Stomach (tissue), 9 donors: ENCODE measurements around the gene LRIT3. TPM values are rescaled to one million over a fixed set of nuclear protein-coding genes. Genes with fewer than 3 reads are reported as not detected.

ENCODE experiments used
- DNase-seq, 2 donors: peaks; one replicate each; pipeline versions ENCODE4 v3.0.0 to v3.0.0-alpha.2; 2013 to 2019
- H3K27ac ChIP-seq, 5 donors: fragments of 200-600 bp in 4 of 5; sonication (generic) in 4 of 5; one replicate each; pipeline ENCODE4 v1.5.1; 2013 to 2019; ENCODE audit warnings: mild to moderate bottlenecking in 1 of 5, moderate library complexity in 1 of 5
- H3K27me3 ChIP-seq, 3 donors: fragments of 200-600 bp; sonication (generic); one replicate each; pipeline ENCODE4 v1.5.1; 2017 to 2019; ENCODE audit warnings: mixed run types in 1 of 3
- H3K36me3 ChIP-seq, 4 donors: fragments of 200-600 bp; sonication (generic); 1 replicate in 3 of 4; 2 replicates in 1 of 4; pipeline ENCODE4 v1.5.1; 2016 to 2019
- H3K4me1 ChIP-seq, 4 donors: fragments of 200-600 bp; sonication (generic); one replicate each; pipeline ENCODE4 v1.5.1; 2016 to 2019
- H3K4me3 ChIP-seq, 4 donors: fragments of 200-600 bp; sonication (generic) in 3 of 4; one replicate each; pipeline ENCODE4 v1.5.1; 2016 to 2019; ENCODE audit warnings: mild to moderate bottlenecking in 1 of 4
- H3K9me3 ChIP-seq, 4 donors: fragments of 200-600 bp; sonication (generic); one replicate each; pipeline ENCODE4 v1.5.1; 2016 to 2019
- EP300 ChIP-seq: sonication (generic); formaldehyde crosslinking; IDR thresholded peaks from one replicate; pipeline ENCODE4 v1.6.1; 2017; ENCODE audit warnings: antibody characterized with exemption
- POLR2A ChIP-seq, 4 donors: fragments of 450-650 bp; IDR thresholded peaks; one replicate each; pipeline ENCODE4 v1.6.1; 2016; ENCODE audit warnings: antibody characterized with exemption in 4 of 4, control low read depth in 2 of 4, mild to moderate bottlenecking in 1 of 4, moderate library complexity in 1 of 4
- POLR2AphosphoS5 ChIP-seq, 3 donors: sonication (generic); formaldehyde crosslinking; IDR thresholded peaks; one replicate each; pipeline ENCODE4 v1.6.1; 2016; ENCODE audit warnings: antibody characterized with exemption in 3 of 3
- WGBS, 5 donors: extraction: QIAGEN DNeasy Blood & Tissue Kit in 3 of 5; methylation state at CpG; one replicate each; pipeline versions ENCODE4 v1.1.5 to v1.1.7; 2013 to 2018; 5-methylcytosine and 5-hydroxymethylcytosine counted together
- intact Hi-C: fragments of 100-400 bp; cut with DNase I; formaldehyde crosslinking; loops from one replicate; pipeline ENCODE4 v1.15.1; 2023; ENCODE audit warnings: low total_unique reads
- polyA plus RNA-seq, 3 donors: library from polyadenylated mRNA; stranded (reverse); fragments of 200-250 nt; gene quantifications; one replicate each; pipeline ENCODE4 v1.2.3, GENCODE V29; 2013
- total RNA-seq, 5 donors: library from RNA; depleted of rRNA; stranded (reverse); fragments of >200 nt; gene quantifications; one replicate each; pipeline versions ENCODE4 v1.1.0 to v1.2.3, GENCODE V29; 2014 to 2016
- TF ChIP-seq, protein P1 (sequence below), 7 experiments: fragments of 450-650 bp in 4 of 7; fragments of 200-600 bp in 3 of 7; sonication (generic) in 3 of 7; IDR thresholded peaks; one replicate each; pipeline ENCODE4 v1.5.1; 2016 to 2019; ENCODE audit warnings: antibody characterized with exemption in 7 of 7, control low read depth in 2 of 7, mild to moderate bottlenecking in 1 of 7
- donor health status: healthy with polysubstance abuse.
- donor health status: Bipolar disorder and iron deficiency.
- donor health status: healthy.

Gene LRIT3
- total and polyA plus RNA-seq, 8 donors: 0.06 to 1.0 (median 0.15) TPM; not detected in 4

DNA sequence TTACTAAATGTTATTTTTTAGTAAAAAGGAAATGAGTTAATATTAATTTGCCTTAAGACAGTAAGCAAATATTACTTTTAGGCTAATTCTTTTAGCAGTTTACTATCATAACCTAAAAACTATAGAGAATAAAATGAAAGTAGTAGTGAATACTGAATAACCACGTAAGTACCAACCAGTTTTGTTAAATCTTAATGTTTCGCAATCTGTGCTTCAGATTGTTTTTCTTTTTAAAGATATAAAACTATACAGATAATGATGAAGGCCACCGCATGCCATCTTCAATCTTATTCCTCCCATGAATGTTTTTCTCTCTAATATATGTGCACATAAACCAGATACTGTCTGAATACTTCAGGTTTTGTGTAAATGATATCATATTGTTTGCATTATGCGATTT, 14.2 kb upstream of the LRIT3 start:
- no peaks in the 10 kb centered on the region for H3K9me3 ChIP-seq
- intact Hi-C loops: no loop called here
- TF ChIP-seq, protein P1, sequence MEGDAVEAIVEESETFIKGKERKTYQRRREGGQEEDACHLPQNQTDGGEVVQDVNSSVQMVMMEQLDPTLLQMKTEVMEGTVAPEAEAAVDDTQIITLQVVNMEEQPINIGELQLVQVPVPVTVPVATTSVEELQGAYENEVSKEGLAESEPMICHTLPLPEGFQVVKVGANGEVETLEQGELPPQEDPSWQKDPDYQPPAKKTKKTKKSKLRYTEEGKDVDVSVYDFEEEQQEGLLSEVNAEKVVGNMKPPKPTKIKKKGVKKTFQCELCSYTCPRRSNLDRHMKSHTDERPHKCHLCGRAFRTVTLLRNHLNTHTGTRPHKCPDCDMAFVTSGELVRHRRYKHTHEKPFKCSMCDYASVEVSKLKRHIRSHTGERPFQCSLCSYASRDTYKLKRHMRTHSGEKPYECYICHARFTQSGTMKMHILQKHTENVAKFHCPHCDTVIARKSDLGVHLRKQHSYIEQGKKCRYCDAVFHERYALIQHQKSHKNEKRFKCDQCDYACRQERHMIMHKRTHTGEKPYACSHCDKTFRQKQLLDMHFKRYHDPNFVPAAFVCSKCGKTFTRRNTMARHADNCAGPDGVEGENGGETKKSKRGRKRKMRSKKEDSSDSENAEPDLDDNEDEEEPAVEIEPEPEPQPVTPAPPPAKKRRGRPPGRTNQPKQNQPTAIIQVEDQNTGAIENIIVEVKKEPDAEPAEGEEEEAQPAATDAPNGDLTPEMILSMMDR (IDR thresholded peaks at IDR 0.05): no peak
- TF ChIP-seq POLR2AphosphoS5 (IDR thresholded peaks at IDR 0.05): no peak
- no peak for TF ChIP-seq POLR2A (IDR thresholded peaks at IDR 0.05)
- no peak for TF ChIP-seq EP300
- no peak overlapping the region for H3K27ac ChIP-seq
- H3K36me3 ChIP-seq: no peaks in the 10 kb centered on the region
- no peaks in the 10 kb centered on the region for H3K27me3 ChIP-seq
- H3K4me3 ChIP-seq: no peak overlapping the region
- no peak for DNase-seq
- H3K4me1 ChIP-seq: no peaks in the 10 kb centered on the region
- 94 to 96% (median 95%) methylated on average over 4 of the region's 4 CpGs for WGBS, 5 donors

- 76 to 85% (median 84%) methylated on average over 3 of the region's 3 CpGs for WGBS, 5 donors
- DNase-seq: no peak
- Histone ChIP-seq H3K4me3 (no peak overlapping the region), H3K27me3 (no peaks in the 10 kb centered on the region), H3K4me1 (no peaks in the 10 kb centered on the region), H3K9me3 (no peaks in the 10 kb centered on the region), H3K27ac (no peak overlapping the region), H3K36me3 (no peaks in the 10 kb centered on the region)
- TF ChIP-seq, protein P1 (IDR thresholded peaks at IDR 0.05): no peak
- no peak for TF ChIP-seq EP300
- TF ChIP-seq POLR2AphosphoS5 (IDR thresholded peaks at IDR 0.05): no peak
- TF ChIP-seq POLR2A (IDR thresholded peaks at IDR 0.05): no peak
- intact Hi-C loops: no loop called here
Measured at GRCh38 chr4:109836985-109837384, 10.9 kb upstream of the LRIT3 start.

GRCh38 chr4:109846395-109847098, 1.4 kb upstream of the LRIT3 start:
- WGBS, 5 donors: 25 to 53% (median 39%) methylated on average over 6 of the region's 6 CpGs
- no peak for TF ChIP-seq POLR2AphosphoS5 (IDR thresholded peaks at IDR 0.05)
- TF ChIP-seq POLR2A (IDR thresholded peaks at IDR 0.05): no peak
- TF ChIP-seq EP300: no peak
- TF ChIP-seq, protein P1 (IDR thresholded peaks at IDR 0.05): no peak

DNA sequence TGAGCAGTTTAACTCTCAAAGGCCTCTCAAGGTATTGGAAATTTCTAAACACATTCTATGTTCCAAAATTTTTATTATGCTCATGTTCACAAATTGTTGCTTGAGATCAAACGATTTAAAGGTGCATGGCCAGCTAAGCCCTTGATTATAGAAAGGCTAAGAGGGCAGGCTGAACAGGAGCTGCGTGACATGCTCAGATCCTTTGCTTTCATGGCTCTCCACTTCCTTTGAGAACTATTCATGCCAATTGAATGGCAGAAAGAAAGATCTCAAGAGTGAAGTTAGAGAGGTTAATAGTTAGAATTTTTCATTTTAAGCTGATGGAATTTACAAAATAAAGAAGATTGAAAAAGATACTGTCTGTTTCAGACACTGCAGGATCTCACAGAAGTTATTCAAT, 594 bp downstream of the LRIT3 start:
- TF ChIP-seq POLR2A (IDR thresholded peaks at IDR 0.05) (no peak), EP300 (no peak), POLR2AphosphoS5 (IDR thresholded peaks at IDR 0.05) (no peak)
- TF ChIP-seq, protein P1 (IDR thresholded peaks at IDR 0.05): no peak
- Histone ChIP-seq H3K27ac (no peak overlapping the region), H3K4me1 (no peaks in the 10 kb centered on the region), H3K4me3 (no peak overlapping the region), H3K9me3 (no peaks in the 10 kb centered on the region), H3K27me3 (no peaks in the 10 kb centered on the region), H3K36me3 (no peaks in the 10 kb centered on the region)
- 69 to 84% (median 77%) methylated on average over 2 of the region's 2 CpGs for WGBS, 5 donors
- no peak for DNase-seq
- intact Hi-C loops: no loop called here

More at GRCh38 chr4:109846395-109847098, 1.4 kb upstream of the LRIT3 start:
- DNase-seq: no peak
- no peaks in the 10 kb centered on the region for H3K9me3 ChIP-seq
- H3K27me3 ChIP-seq: no peaks in the 10 kb centered on the region
- no peak overlapping the region for H3K27ac ChIP-seq
- no peaks in the 10 kb centered on the region for H3K4me1 ChIP-seq
- H3K36me3 ChIP-seq: peaks cover 0 to 7% (median 0%) of the 10 kb centered on the region in 4 donors
- no peak overlapping the region for H3K4me3 ChIP-seq
- intact Hi-C loops: no loop called here
